Stimulated activated CD4-positive, alpha-beta T cell treated with anti-CD3 and anti-CD28 coated beads, Interleukin-2, amount 100 ng/mL, for 24 hours (primary cell): Measurements from ENCODE around the gene TPRA1.
A peak's percentile ranks its signal among the peaks of the same experiment; 100 is the strongest.

ENCODE experiments used
- DNase-seq, 2 donors: peaks; one replicate each; pipeline ENCODE4 v3.0.0-alpha.2; 2020

Gene TPRA1

GRCh38 chr3:127590593-127591465, at the start of gene TPRA1:
Gene TPRA1, minus strand, starts transcription at chr3:127590733. Its CDS starts 10,587 bp downstream, at chr3:127580146.
- DNase-seq = peak; percentile 80 to 81

- no peak for DNase-seq
Observed at GRCh38 chr3:127640042-127640355, 49.5 kb upstream of the TPRA1 start.

- no peak for DNase-seq
Observed at GRCh38 chr3:127639173-127640041, 48.9 kb upstream of the TPRA1 start.

GRCh38 chr3:127637971-127638370, 47.4 kb upstream of the TPRA1 start:
- no peak for DNase-seq

- DNase-seq = no peak
Observed at GRCh38 chr3:127637546-127637945, 47.0 kb upstream of the TPRA1 start.

GRCh38 chr3:127634653-127635052, 44.1 kb upstream of the TPRA1 start:
- no peak for DNase-seq

- DNase-seq = no peak
Observed at GRCh38 chr3:127632035-127632820, 41.7 kb upstream of the TPRA1 start.

- no peak for DNase-seq
Observed at GRCh38 chr3:127630811-127631714, 40.5 kb upstream of the TPRA1 start.

GRCh38 chr3:127629467-127630403, 39.2 kb upstream of the TPRA1 start:
- peak; percentile 43 to 50 for DNase-seq

- peak; percentile 35 to 46 for DNase-seq
Observed at GRCh38 chr3:127628788-127629466, 38.4 kb upstream of the TPRA1 start, which contains the start of gene PODXL2. Gene PODXL2, plus strand, starts transcription at chr3:127629185. Its CDS starts 35 bp downstream, at chr3:127629220.

GRCh38 chr3:127628426-127628787, 37.9 kb upstream of the TPRA1 start:
- DNase-seq = no peak

GRCh38 chr3:127625821-127626220, 35.3 kb upstream of the TPRA1 start:
- no peak for DNase-seq

- no peak for DNase-seq
Observed at GRCh38 chr3:127624063-127624462, 33.5 kb upstream of the TPRA1 start.

GRCh38 chr3:127622772-127623576, 32.4 kb upstream of the TPRA1 start:
- DNase-seq = no peak

GRCh38 chr3:127622031-127622430, 31.5 kb upstream of the TPRA1 start:
- no peak for DNase-seq

- no peak for DNase-seq
Observed at GRCh38 chr3:127620637-127621375, 30.3 kb upstream of the TPRA1 start.

GRCh38 chr3:127618891-127619290, 28.4 kb upstream of the TPRA1 start:
- no peak for DNase-seq

- DNase-seq = no peak
Observed at GRCh38 chr3:127616836-127617605, 26.5 kb upstream of the TPRA1 start.
